GM21423 (cell line): ENCODE data around the gene MRPL28.
A peak's percentile ranks its signal among the peaks of the same experiment; 100 is the strongest.
"Not testable (repeated sequence)": the region's sequence is repeated elsewhere in the genome, so short reads cannot be mapped to it uniquely, and the experiment has no call there.

Source experiments
- ATAC-seq: cut with Tn5 transposase; IDR thresholded peaks from one replicate; pipeline ENCODE4 v1.9.1; 2021; ENCODE audit warnings: mild to moderate bottlenecking, moderate library complexity; ENCODE audit not compliant: unreplicated experiment

MRPL28 gene

DNA sequence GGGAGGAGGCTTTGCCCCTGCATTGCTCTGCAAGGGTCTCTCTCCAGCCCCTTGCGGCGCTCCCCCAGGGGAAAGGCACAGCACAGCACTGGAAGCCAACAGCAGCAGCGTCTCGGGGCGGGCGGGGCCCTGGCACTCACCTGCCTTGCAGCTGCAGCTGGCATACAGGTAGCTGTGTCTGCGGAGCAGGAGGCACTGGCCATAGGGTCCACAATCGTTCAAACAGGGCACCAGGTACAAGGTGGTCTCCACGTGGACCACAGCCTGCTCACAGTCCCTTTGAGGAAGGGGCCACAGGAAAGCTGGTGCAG is 4.2 kb upstream of the MRPL28 start:
- ATAC-seq: no peak

DNA sequence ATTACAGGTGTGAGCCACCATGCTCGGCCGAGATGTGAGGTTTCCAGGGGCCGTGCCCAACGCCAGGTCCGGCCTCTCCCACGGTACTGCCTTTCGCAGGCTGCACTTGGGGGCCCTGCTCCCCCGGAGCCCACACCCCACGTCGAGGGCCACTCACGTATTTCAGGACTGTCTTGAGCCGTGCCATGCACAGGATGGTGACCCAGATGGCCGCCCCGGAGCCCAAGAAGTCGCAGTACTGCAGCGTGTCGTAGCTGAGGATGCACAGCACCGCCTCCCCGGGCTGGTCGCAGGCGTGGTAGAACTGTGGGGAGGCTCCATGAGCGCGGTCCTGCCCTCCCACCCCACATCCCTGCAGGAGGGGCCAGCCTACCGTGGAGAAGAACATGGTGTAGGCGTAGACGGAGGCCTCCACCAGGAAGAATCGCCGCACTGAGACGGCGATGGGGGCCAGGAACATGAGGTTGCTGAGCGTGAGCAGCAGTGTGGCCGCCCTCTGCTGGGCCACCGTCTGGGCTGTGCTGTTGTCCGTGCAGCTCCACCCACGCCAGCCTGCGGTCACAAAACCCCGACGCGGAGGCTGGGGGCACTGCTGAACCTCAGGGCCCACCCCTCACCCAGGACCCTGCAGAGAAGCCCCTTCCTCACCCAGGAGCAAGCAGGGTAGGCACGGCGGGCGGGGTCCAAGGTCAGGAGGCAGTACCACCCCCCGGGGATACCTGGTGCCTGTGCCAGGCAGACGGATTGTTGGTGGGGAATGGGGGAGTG is 3.7 kb upstream of the MRPL28 start:
- no peak for ATAC-seq

DNA sequence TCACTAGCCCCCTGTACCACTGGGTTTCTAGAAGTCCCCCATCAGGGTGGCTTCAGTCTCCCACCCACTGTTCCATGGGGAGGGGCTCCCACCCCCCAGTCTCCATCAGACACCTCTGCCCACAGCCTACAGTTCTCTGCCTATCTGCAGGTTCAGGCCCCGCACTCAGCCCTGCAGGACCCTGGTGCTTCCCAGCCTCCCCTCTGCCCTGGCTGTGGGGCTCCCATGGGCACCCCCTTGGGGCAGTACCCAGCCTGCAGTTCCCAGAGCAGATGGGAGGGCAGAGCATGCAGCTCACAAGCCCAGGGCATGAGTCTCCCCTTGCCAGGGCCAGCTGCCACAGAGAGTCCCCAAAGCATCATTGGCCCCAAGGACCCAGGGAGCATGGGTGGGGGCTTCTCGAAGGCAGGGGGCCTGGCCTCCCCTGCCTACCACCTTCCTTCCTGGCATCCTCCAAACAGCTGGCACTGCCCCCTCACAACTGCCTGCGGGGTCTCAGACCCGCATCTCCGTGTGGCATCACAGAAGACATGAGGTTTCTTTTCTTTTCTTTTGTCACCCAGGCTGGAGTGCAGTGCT is 2.8 kb upstream of the MRPL28 start:
- ATAC-seq: no peak

DNA sequence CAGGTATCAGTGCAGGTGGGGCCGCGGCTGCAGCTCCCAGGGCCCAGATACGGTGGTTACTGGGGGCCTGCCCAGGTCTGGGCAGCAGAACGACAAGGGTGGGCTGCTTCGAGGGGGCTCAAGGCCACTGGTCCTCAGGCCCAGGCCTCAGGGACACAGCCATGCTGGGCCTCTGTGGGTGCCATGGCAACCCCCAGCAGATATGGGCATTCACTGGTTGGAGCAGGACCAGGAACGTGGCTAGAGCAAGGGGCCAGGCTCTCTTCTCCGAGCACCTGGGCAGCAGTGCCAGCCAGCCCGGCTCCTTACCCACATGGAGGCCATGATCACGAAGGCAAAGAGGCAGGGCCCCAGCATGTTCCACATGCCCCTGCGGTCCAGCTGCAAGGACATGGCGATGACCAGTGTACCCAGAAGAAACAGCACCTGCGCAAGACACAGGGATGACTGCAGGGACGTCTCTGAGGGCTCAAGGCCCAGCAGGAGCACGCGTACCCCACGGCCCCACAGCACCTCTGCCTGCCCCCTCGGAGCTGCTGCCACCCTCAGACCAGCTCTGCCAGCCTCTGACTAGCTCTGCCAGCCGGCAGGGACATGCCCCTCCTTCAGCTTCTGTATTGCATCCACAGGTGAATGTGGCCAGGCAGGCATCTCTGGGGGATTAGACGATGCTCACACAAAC is 2.1 kb upstream of the MRPL28 start:
- no peak for ATAC-seq

DNA sequence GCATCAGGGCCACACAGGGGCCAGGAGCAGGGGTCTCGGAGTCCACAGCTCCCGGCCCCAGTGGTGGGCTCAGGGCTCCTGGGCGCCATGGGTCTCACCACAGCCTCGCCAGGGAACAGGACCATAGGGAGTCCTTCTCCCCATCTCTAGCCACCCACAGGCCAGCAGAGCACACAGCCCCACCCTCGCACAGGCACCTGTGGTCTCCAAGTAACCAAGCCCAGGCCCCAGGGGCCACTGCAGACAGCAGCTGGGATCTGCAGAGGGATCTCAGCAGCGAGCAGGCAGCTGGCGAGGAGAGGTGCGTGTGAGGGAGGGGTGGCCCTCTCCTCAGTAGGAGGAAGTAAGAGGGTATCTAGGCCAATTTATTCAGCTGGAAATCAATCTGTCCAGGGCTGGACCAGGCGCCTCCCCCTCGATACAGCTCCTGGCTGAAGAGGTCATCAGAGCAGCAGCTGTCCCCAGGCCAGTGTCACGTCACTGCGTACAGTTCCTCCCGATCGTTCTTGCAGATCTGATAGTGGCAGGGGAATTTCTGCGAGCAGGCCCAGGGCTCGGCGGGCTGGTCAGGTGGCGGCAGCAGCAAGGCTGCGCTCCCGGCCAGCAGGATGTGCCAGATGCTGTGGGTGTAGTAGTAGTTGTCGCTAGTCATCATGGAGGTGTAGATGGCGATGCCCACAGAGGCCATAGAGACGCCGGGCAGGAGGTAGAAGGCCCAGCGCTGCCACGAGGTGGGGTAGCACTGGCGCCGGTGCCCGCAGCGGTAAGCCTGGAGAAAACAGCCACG is 1.4 kb upstream of the MRPL28 start:
- no peak for ATAC-seq

DNA sequence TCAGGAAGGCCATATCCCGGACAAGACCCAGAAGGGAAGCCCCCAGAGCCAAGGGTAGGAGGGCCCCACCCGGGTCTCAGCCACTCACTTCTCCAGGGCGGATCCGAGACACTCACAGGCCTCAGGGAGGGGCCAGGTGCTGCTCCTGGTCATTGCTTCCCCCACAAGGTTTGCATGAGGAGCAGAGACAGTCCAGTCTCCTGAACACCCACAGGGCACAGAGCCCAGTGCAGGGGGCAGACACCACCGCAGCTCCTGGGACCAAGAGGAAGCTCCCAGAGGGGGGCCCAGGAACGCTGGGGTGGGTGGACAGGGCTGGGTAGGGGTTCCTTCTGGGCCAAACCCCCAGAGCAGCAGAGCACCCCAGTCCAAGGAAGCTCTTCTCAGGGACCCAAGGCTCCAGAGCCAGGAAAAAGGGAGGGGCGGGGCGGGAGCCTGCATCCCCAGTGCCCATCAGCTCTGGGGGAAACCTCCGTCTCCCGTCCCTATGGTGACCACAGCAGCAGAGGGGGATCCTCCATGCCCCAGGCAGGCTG is 709 bp upstream of the MRPL28 start:
- ATAC-seq: no peak

DNA sequence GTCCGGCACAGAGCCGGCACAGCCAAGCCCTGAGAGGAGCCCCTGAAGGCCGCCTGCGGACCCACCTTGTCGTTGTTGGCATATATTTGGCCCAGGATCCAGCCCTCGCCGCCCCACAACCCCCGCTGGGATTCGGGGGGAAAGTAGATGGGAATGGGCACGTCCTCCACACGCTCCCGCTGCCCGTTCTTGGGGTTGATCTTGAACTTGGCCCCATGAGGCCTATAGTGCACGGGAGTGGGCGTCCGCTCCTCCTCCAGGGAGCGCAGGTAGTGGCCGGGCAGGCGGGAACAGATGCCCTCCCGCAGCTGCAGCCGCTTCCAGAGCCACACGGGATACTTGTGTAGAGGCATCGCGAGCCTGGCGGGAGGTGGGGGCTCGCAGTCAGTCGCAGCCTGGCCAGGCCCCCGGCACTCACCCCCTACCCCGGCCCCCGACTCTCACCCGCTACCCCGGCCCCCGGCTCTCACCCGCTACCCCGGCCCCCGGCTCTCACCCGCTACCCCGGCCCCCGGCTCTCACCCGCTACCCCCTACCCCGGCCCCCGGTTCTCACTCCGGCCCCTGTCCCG is 387 bp downstream of the MRPL28 start:
- no peak for ATAC-seq

DNA sequence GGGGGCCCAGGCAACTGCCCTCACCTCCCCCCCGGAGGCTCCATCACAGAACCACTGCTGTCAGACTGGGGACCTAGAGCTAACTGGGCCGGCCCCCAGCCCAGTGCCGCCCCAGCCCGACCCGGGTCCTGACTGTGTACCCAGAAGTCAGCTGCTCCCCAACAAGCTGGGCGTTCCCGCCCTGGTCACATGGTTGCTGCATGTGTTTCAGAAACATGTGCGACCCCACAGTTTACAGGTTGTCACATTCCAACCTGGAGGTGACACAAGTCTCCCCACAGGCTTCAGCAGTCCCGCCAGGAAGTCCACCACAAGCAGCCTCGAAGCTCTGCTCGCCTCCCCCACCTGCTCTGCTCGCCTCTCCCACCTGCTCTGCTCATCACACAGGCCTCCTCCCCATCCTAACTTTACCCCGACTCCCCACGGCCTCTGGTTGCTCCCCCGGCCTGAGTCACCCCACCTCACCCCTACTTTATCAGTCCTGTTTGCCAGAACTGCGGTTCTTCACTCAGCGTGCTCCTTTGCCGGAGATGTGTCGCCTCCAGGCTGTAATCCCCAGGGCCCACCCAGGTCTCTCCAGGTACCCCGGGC is 968 bp downstream of the MRPL28 start:
- ATAC-seq: no peak

DNA sequence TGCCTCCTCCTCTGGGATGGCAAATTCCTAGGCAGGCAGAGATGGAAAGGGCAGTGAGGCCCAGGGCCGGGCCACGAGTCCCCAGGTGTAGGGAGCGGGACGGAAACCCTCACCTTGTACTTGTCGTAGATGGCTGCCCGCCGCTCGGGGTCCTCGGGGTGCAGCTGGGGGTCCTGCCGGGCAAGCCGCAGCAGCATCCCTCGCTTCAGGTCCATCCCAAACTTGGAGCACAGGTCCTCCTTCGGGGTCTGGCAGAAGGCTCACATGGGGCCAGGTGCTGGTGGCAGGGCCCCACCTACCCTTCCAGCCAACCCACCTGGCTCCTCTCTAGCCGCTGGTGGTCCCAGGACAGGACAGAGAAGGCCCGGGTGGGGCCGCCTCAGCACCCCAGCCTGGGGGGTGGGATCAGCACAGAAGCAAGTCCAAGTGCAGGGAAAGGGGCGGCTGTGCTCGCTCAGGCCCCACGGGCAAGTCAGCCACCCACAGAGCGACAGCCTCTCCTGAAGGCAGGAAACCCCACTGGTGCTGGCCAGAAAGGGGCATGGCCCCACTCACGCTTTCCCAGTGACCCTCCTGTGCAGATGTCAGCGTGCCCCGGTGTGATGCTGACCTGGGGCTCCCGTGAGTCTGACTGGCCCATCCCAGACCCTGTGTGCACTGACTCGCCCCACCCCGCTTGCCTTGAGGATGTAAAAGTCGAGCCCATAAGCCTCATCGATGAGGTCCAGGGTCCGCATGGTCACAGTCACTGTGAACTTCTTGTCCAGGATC is 1.8 kb downstream of the MRPL28 start:
- no peak for ATAC-seq

DNA sequence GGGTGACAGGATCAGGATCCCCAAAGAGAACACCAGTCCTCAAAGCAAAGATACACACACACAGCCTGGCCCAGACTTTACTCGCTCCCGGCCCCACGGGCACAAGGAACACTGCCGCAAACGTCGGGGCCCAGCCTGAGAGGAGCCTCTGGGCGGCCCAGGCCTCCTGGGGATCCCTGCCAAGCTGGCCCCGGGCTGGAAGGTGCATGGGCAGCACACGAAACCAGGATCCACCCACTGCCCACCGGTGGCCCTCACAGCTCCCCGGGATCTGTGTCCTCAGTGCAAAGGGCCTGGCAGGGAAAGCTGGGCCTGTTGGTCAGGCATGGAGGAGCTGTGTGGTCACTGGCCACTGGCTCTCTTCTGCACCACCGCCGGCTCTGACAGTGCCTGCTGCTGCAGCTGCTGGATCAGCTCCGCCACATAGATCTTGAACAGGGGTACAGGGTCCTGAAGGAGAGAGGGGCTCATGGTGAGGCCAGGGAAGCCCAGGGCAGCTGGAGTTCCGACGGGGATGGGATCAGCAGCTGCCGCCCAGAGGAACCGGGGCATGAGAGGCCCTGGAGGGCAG is 2.9 kb downstream of the MRPL28 start:
- no peak for ATAC-seq

DNA sequence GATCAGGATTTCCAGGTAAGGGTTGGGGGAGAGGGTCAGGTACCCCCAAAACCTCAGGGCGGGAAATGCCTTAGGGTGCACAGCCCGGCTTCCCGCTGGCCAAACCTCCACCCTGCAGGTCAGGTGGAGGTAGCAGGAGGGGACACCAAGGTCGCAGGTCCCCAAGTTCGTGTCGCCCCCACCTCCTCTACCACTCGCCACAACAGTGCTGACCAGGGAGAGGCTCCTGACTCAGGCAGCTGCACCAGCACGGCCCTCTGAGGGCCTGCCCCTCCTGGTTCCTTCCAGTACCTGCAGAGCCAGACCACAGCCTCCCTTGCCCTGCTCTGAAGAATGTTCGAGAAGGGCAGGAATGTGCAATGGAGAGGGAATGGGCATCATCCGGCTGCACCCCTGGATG is 3.9 kb downstream of the MRPL28 start:
- no peak for ATAC-seq

DNA sequence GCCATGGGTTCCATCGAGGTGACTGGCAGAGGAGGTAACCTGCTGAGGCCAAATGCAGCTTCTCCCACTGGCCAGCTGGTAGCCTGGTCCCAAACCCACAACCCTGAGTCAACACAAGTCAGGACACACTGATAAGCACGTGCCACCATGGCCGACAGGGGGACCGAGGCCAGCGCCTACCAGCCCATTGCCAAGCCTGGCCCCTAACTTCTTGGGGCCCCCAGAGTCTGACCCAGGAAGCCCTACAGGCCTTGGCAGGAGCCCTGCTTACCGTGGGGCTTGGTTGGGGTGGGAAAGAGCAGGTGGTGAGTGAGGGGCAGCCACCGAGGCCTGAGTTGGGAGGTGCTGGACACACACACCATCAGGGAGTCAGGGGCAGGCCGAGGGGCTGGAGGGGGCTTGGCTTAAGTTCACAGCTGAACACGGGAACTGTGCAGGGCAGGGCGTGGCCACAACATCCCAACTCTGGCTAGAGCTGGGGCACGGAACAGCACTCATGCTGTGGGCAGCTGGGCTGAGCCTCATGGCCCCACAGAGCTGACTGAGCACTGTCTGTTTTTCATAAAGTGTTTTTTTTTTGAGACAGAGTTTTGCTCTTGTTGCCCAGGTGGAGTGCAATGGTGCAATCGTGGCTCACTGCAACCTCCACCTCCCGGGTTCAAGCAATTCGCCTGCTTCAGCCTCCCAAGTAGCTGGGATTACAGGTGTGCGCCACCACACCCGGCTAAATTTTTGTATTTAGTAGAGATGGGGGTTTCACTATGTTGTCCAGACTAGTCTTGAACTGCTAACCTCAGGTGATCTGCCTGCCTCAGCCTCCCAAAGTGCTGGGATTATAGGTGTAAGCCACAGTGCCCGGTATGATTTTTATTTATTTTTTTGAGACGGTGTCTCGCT is 5.5 kb downstream of the MRPL28 start:
- ATAC-seq: no peak

DNA sequence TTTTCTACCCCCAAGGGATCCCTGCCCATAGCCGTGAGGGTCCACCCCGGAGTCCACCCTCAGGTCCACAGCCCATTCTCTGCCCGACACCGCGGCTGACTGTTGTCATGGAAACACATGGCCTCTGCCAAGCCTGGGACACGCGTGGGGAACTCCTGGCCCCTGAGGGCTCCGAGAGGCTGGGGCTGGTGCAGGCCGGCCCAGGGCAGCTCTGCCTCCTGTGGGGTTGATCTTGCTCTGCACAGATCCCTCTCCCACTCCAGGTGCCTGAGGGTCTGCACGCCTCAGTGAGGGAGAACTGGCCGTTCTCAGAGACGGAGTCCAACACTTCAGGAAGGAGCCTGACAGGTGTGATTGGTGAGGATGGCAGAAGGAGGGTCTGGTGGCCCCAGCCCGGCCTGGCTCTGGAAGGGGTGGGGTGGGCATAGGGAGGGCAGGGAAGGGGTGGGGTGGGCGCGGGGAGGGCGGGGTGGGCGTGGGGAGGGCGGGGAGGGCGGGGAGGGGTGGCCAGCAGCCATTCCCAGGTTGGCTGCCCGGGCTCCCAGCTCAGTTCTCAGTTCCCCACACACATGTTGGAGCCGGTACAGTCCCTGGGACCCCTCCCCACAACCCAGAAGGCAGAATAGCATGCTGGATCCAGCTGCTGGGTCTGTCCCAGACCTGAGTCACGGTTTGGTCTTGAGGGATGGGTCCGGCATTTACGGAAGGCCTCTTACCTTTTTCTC is 6.4 kb downstream of the MRPL28 start:
- ATAC-seq: no peak

DNA sequence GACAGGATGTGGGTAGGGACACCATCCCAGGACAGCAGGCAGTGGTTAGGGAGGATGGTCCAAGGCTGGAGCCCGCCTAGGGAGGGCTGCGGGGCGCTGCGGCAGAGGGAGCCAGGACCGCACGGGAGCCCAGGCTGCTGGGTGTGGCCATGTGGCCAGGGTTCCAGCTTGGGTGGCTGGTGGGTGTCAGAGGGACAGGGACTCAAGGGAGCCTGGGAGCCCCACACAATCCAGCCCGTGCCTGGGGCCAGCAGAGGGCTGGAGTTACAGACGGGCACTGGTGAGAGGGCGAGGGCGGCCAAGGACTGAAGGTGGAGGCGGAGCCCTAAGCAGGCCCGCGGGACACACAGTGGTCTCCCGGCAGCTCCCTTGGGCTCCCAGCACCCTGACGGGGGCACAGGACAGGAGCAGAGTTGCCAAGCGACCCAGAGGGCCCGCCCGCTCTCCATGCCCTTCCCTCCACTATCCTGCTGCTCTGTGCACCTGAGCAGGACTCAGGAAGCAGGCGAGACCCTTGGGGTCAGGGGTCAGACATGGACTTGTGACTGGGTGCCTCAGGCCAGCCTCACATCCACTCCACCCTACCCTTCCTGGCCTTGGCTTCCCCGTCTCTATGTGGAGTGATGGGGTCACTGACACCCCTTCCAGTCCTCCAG is 7.1 kb downstream of the MRPL28 start:
- no peak for ATAC-seq

DNA sequence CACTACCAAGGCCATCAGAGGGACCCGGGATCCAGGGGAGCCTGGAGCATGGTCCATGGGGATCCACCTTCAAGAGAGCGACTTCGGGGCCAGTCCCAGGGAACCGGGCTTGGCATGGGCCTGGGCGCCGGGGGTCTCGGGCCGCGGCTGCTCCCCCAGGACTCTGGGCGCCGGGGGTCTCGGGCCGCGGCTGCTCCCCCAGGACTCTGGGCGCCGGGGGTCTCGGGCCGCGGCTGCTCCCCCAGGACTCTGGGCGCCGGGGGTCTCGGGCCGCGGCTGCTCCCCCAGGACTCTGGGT is 7.7 kb downstream of the MRPL28 start:
- not testable (repeated sequence) for ATAC-seq

DNA sequence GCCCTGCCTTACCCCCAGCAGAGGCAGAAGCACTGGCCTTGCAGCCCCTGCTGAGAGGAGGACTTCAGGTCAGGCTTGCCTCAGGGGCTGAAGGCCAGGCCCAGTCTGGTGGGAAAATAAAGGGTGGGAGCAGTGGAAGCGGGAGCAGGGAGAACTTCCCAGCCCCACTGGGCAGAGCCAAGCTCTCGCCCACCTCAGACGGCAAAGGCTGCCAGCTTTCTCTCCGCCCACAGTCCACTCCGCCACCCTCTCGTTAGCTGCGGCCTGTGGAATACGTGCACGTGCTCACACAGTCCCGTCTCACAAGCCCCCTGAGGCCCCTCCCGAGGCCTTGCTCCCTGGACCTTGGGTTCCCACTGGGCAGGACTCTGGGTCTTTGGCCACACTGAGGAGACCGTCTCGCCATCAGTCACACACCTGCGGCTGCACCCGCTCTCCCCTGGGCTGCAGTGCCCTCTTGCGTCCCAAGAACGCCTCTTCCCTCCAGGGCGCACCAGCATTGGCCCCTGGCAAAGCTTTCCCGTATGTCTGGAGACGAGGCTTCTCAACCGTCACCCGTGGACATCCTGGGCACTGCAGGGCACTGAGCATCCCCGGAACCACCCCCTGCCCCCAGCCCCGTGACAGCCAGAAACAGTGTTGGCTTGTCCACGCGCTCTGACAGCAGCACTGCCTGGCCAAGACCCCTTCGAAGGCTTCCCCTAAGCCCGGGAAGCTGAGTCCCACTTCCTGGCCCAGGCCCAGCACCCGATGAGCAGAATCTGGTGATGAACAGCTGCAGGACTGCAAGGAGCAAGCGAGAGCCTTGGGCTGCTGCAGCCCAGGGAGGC is 8.3 kb downstream of the MRPL28 start:
- ATAC-seq: peak; percentile 50
